ENCODE results near the gene PGF.

PGF gene

DNA sequence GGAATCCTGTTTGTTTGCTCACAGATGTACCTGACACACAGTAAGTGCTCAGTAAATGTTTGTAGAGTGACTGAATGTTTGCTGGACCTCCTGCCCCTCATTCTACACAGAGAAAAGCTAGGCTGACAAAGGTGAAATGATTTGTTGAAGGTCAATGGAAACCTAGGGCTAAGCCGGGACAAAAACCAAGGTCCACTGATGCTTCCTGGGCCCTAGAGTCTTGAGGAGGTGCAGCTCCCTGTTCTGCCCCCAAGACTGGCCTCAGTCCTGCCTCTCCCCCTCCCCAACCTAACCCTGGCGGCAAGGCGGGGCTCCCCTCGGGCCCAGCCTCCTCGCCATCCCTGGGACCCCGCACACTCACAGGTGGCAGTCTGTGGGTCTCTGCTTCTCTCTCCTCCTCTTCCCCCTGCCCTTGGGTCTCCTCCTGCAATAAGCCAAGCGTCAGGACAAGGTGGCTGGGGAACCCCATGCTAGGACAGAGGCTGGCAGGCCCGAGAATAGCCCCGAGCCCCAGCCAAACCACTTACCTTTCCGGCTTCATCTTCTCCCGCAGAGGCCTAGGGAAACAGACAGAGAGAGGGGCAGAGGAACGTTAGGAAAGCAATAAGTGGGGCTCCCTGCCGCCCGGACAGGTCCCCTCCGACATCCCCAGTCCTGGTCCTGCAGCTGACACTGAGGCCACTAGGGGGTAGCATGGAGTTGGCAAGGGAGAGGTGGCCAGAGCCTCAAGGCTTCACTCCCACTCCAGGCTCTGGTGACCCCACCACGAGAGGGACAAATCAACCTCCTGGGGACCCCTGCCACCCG, 9.3 kb downstream of the PGF start:
- no peak overlapping the region for H3K27ac ChIP-seq (replicated peaks; ENCODE audit: low read length)
- peak overlapping the region; percentile 89 for H2BK5ac ChIP-seq (ENCODE audit: low read length)
- peak overlapping the region; percentile 62 for H3K18ac ChIP-seq (ENCODE audit: low read length)
- no peak overlapping the region for H4K8ac ChIP-seq (ENCODE audit: low read depth, low read length)
- peak overlapping the region; percentile 49 for H2AK5ac ChIP-seq (ENCODE audit: low read depth, low read length)
- H3K9me3 ChIP-seq (replicated peaks in 1 of 2; ENCODE audit: control insufficient read depth in 2 of 2, insufficient read depth in 1 of 2, low read depth in 1 of 2, low read length in 2 of 2) = no peaks in the 10 kb centered on the region
- no peak overlapping the region for H3K4me3 ChIP-seq (ENCODE audit: low read length in 2 of 2)
- H3K4me2 ChIP-seq (ENCODE audit: insufficient read depth, low read length, poor library complexity, severe bottlenecking) = no peak overlapping the region
- peak; percentile 83 for DNase-seq (ENCODE audit: low spot score)
- H2BK12ac ChIP-seq (ENCODE audit: low read length) = peak overlapping the region; percentile 76
- H3K4ac ChIP-seq (ENCODE audit: low read length) = no peak overlapping the region
- no CpG with 5 or more reads among the region's 17 CpGs for WGBS, 2 donors (ENCODE audit: extremely low coverage in 2 of 2, insufficient read length in 2 of 2, insufficient replicate concordance in 1 of 2)
- no peak overlapping the region for H4K91ac ChIP-seq (ENCODE audit: low read depth, low read length, poor library complexity)
- H2AFZ ChIP-seq (ENCODE audit: low read length) = peak overlapping the region; percentile 89
- H3K4me1 ChIP-seq (ENCODE audit: control insufficient read depth in 2 of 2, insufficient read depth in 1 of 2, low read depth in 1 of 2, low read length in 2 of 2) = peaks cover 4 to 9% of the 10 kb centered on the region in 2 donors
- no peaks in the 10 kb centered on the region for H3K36me3 ChIP-seq (replicated peaks in 1 of 2; ENCODE audit: control insufficient read depth in 2 of 2, insufficient read depth in 2 of 2, low read length in 2 of 2)
- no peak overlapping the region for H3K9ac ChIP-seq (ENCODE audit: low read depth, low read length, poor library complexity)
- no peak overlapping the region for H2BK120ac ChIP-seq (ENCODE audit: low read depth, low read length)
- H3K79me1 ChIP-seq (ENCODE audit: low read depth, low read length) = no peaks in the 10 kb centered on the region
- no peak overlapping the region for H3K23ac ChIP-seq (ENCODE audit: low read depth, low read length, poor library complexity)
- H3K27me3 ChIP-seq (ENCODE audit: control insufficient read depth in 3 of 3, insufficient read depth in 3 of 3, low read depth in 1 of 3, low read length in 3 of 3) = no peaks in the 10 kb centered on the region
- peak overlapping the region; percentile 39 for H2BK15ac ChIP-seq (ENCODE audit: low read length)
- no peak overlapping the region for H3K14ac ChIP-seq (ENCODE audit: low read length)

DNA sequence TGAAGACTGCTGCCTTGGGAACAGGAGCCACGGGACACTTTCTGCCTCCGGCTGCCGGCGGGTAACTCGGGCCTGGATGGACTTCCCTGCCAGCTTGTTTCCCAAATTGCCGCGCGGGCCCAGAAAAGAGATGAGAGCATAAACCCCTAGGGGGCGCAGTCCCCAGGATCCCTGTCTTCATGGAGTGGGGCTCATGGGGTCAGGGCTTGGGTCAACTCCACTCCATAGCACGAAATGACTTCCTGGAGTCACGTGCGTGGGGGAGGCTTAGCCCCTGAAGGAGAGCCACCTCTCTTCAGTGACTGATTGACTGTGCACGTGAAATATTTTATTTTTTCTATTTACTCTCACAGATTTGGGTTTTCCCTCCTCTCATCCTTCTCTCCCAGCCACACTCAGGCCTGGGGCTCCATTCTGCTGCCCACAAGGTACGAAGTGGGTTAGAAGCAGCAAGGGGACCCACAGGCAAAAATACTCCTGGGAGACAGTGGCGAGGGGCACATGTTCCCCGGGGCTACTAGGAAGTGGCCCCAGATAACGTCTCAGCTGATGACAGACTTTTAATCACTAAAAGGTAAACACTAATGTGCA, 10.0 kb downstream of the PGF start:
- peak overlapping the region; percentile 5 for H2AFZ ChIP-seq (ENCODE audit: low read length)
- H3K9me3 ChIP-seq (replicated peaks in 1 of 2; ENCODE audit: control insufficient read depth in 2 of 2, insufficient read depth in 1 of 2, low read depth in 1 of 2, low read length in 2 of 2) = no peaks in the 10 kb centered on the region
- H3K79me1 ChIP-seq (ENCODE audit: low read depth, low read length) = no peaks in the 10 kb centered on the region
- no peak overlapping the region for H3K4ac ChIP-seq (ENCODE audit: low read length)
- WGBS, 2 donors (ENCODE audit: extremely low coverage in 2 of 2, insufficient read length in 2 of 2, insufficient replicate concordance in 1 of 2) = no CpG with 5 or more reads among the region's 17 CpGs
- no peak overlapping the region for H4K8ac ChIP-seq (ENCODE audit: low read depth, low read length)
- no peak overlapping the region for H2BK12ac ChIP-seq (ENCODE audit: low read length)
- no peak overlapping the region for H2BK120ac ChIP-seq (ENCODE audit: low read depth, low read length)
- no peaks in the 10 kb centered on the region for H3K27me3 ChIP-seq (ENCODE audit: control insufficient read depth in 3 of 3, insufficient read depth in 3 of 3, low read depth in 1 of 3, low read length in 3 of 3)
- DNase-seq (ENCODE audit: low spot score) = peak; percentile 53
- H3K14ac ChIP-seq (ENCODE audit: low read length) = no peak overlapping the region
- no peak overlapping the region for H3K23ac ChIP-seq (ENCODE audit: low read depth, low read length, poor library complexity)
- H3K4me2 ChIP-seq (ENCODE audit: insufficient read depth, low read length, poor library complexity, severe bottlenecking) = no peak overlapping the region
- no peak overlapping the region for H2BK15ac ChIP-seq (ENCODE audit: low read length)
- H2BK5ac ChIP-seq (ENCODE audit: low read length) = no peak overlapping the region
- no peak overlapping the region for H2AK5ac ChIP-seq (ENCODE audit: low read depth, low read length)
- no peak overlapping the region for H3K9ac ChIP-seq (ENCODE audit: low read depth, low read length, poor library complexity)
- no peak overlapping the region for H3K18ac ChIP-seq (ENCODE audit: low read length)
- no peak overlapping the region for H3K4me3 ChIP-seq (ENCODE audit: low read length in 2 of 2)
- H3K36me3 ChIP-seq (replicated peaks in 1 of 2; ENCODE audit: control insufficient read depth in 2 of 2, insufficient read depth in 2 of 2, low read length in 2 of 2) = no peaks in the 10 kb centered on the region
- H4K91ac ChIP-seq (ENCODE audit: low read depth, low read length, poor library complexity) = no peak overlapping the region
- H3K4me1 ChIP-seq (ENCODE audit: control insufficient read depth in 2 of 2, insufficient read depth in 1 of 2, low read depth in 1 of 2, low read length in 2 of 2) = peaks cover 4 to 6% of the 10 kb centered on the region in 2 donors
- H3K27ac ChIP-seq (replicated peaks; ENCODE audit: low read length) = no peak overlapping the region

DNA sequence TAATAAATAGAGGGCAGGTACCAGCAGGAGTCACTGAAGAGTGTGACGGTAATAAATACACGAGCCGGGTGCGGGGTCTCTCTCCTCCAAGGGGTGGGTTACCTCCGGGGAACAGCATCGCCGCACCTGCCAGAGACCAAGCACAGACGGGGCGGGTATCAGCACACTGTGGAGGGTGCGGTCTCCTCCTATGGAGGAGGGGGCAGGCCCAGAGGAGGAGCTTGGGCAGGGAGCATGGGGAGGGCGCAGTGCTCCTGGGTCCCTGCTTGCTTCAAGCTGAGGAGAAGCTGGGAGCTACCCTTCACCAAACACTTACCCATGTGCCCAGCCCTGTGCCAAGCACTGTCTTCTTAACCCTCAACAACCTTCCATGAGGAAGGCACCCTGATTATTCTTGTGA, 12.8 kb downstream of the PGF start:
- Histone ChIP-seq H2AK5ac (ENCODE audit: low read depth, low read length) (no peak overlapping the region), H3K23ac (ENCODE audit: low read depth, low read length, poor library complexity) (no peak overlapping the region), H3K27ac (replicated peaks; ENCODE audit: low read length) (no peak overlapping the region), H2BK120ac (ENCODE audit: low read depth, low read length) (no peak overlapping the region), H2AFZ (ENCODE audit: low read length) (peak overlapping the region; percentile 87), H3K9ac (ENCODE audit: low read depth, low read length, poor library complexity) (no peak overlapping the region), H2BK12ac (ENCODE audit: low read length) (no peak overlapping the region), H3K4me2 (ENCODE audit: insufficient read depth, low read length, poor library complexity, severe bottlenecking) (no peak overlapping the region), H3K9me3 (replicated peaks in 1 of 2; ENCODE audit: control insufficient read depth in 2 of 2, insufficient read depth in 1 of 2, low read depth in 1 of 2, low read length in 2 of 2) (no peaks in the 10 kb centered on the region), H2BK5ac (ENCODE audit: low read length) (no peak overlapping the region), H3K36me3 (replicated peaks in 1 of 2; ENCODE audit: control insufficient read depth in 2 of 2, insufficient read depth in 2 of 2, low read length in 2 of 2) (no peaks in the 10 kb centered on the region), H4K91ac (ENCODE audit: low read depth, low read length, poor library complexity) (no peak overlapping the region), H3K4me1 (ENCODE audit: control insufficient read depth in 2 of 2, insufficient read depth in 1 of 2, low read depth in 1 of 2, low read length in 2 of 2) (peaks cover 4 to 11% of the 10 kb centered on the region in 2 donors), H3K79me1 (ENCODE audit: low read depth, low read length) (no peaks in the 10 kb centered on the region), H3K4ac (ENCODE audit: low read length) (no peak overlapping the region), H3K18ac (ENCODE audit: low read length) (no peak overlapping the region), H3K27me3 (ENCODE audit: control insufficient read depth in 3 of 3, insufficient read depth in 3 of 3, low read depth in 1 of 3, low read length in 3 of 3) (peaks cover 0 to 13% (median 0%) of the 10 kb centered on the region in 3 experiments), H3K14ac (ENCODE audit: low read length) (peak overlapping the region; percentile 1), H3K4me3 (ENCODE audit: low read length in 2 of 2) (no peak overlapping the region), H4K8ac (ENCODE audit: low read depth, low read length) (no peak overlapping the region), H2BK15ac (ENCODE audit: low read length) (no peak overlapping the region)
- no CpG with 5 or more reads among the region's 11 CpGs for WGBS, 2 donors (ENCODE audit: extremely low coverage in 2 of 2, insufficient read length in 2 of 2, insufficient replicate concordance in 1 of 2)
- no peak for DNase-seq (ENCODE audit: low spot score)

DNA sequence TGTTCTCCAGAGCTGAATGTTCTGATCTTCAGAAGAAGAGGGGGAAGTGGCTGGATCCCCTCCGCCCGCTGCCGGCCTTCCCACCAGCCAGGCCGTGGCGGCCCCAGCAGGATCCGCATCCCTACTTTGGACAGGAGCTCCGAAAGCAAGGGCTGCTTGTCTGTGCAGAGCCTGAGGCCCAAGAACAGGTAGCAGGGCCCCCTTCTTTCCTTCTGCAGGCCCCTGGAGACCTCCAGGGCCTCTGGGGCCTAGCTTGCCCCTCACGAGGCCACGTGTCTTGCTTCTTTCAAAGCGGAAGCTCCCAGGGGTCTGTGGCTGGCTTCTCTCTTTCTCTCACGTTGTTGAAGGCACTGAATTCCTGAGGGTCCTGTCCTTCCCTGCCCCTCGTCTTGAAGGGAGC, 13.2 kb downstream of the PGF start:
- no peak overlapping the region for H2AK5ac ChIP-seq (ENCODE audit: low read depth, low read length)
- peak overlapping the region; percentile 5 for H2BK15ac ChIP-seq (ENCODE audit: low read length)
- peaks cover 4 to 11% of the 10 kb centered on the region in 2 donors for H3K4me1 ChIP-seq (ENCODE audit: control insufficient read depth in 2 of 2, insufficient read depth in 1 of 2, low read depth in 1 of 2, low read length in 2 of 2)
- peak overlapping the region; percentile 14 for H2BK5ac ChIP-seq (ENCODE audit: low read length)
- H3K27me3 ChIP-seq (ENCODE audit: control insufficient read depth in 3 of 3, insufficient read depth in 3 of 3, low read depth in 1 of 3, low read length in 3 of 3) = peaks cover 0 to 13% (median 0%) of the 10 kb centered on the region in 3 experiments
- no peaks in the 10 kb centered on the region for H3K36me3 ChIP-seq (replicated peaks in 1 of 2; ENCODE audit: control insufficient read depth in 2 of 2, insufficient read depth in 2 of 2, low read length in 2 of 2)
- peak overlapping the region; percentile 87 for H2AFZ ChIP-seq (ENCODE audit: low read length)
- no peak overlapping the region for H3K27ac ChIP-seq (replicated peaks; ENCODE audit: low read length)
- no peak overlapping the region for H4K8ac ChIP-seq (ENCODE audit: low read depth, low read length)
- H2BK12ac ChIP-seq (ENCODE audit: low read length) = no peak overlapping the region
- no peak overlapping the region for H4K91ac ChIP-seq (ENCODE audit: low read depth, low read length, poor library complexity)
- no peaks in the 10 kb centered on the region for H3K9me3 ChIP-seq (replicated peaks in 1 of 2; ENCODE audit: control insufficient read depth in 2 of 2, insufficient read depth in 1 of 2, low read depth in 1 of 2, low read length in 2 of 2)
- no peak overlapping the region for H3K4ac ChIP-seq (ENCODE audit: low read length)
- H2BK120ac ChIP-seq (ENCODE audit: low read depth, low read length) = no peak overlapping the region
- no peak overlapping the region for H3K4me2 ChIP-seq (ENCODE audit: insufficient read depth, low read length, poor library complexity, severe bottlenecking)
- DNase-seq (ENCODE audit: low spot score) = no peak
- H3K79me1 ChIP-seq (ENCODE audit: low read depth, low read length) = no peaks in the 10 kb centered on the region
- no peak overlapping the region for H3K18ac ChIP-seq (ENCODE audit: low read length)
- H3K4me3 ChIP-seq (ENCODE audit: low read length in 2 of 2) = no peak overlapping the region
- WGBS, 2 donors (ENCODE audit: extremely low coverage in 2 of 2, insufficient read length in 2 of 2, insufficient replicate concordance in 1 of 2) = no CpG with 5 or more reads among the region's 12 CpGs
- no peak overlapping the region for H3K9ac ChIP-seq (ENCODE audit: low read depth, low read length, poor library complexity)
- no peak overlapping the region for H3K23ac ChIP-seq (ENCODE audit: low read depth, low read length, poor library complexity)
- peak overlapping the region; percentile 83 for H3K14ac ChIP-seq (ENCODE audit: low read length)
